Kidney (tissue), 14 donors: Measurements from ENCODE around the gene SLC1A7. TPM values are rescaled to one million over a fixed set of nuclear protein-coding genes. Genes with fewer than 3 reads are reported as not detected.

Experiments
- DNase-seq, 5 donors: peaks; one replicate each; pipeline ENCODE4 v3.0.0-alpha.2; 2013 to 2020
- FAIRE-seq: peaks from 2 replicates; lab custom pipeline; 2012; peaks lifted over from hg19 to GRCh38; lab: Jason Lieb, UNC
- H3K27ac ChIP-seq, 2 donors: one replicate each; pipeline ENCODE4 v1.7.0; 2013; ENCODE audit warnings: low read depth in 2 of 2, low read length in 2 of 2, inconsistent platforms in 1 of 2
- H3K27me3 ChIP-seq: one replicate; pipeline ENCODE4 v1.7.1; 2013; ENCODE audit warnings: low read length, inconsistent platforms; ENCODE audit not compliant: control insufficient read depth, insufficient read depth
- H3K36me3 ChIP-seq, 3 donors: one replicate each; pipeline versions ENCODE4 v1.7.0 to v1.7.1; 2013; ENCODE audit warnings: low read length in 3 of 3, control low read depth in 1 of 3, inconsistent platforms in 1 of 3; ENCODE audit not compliant: insufficient read depth in 3 of 3, control insufficient read depth in 2 of 3
- H3K4me1 ChIP-seq, 3 donors: one replicate each; pipeline versions ENCODE4 v1.7.0 to v1.7.1; 2013; ENCODE audit warnings: low read length in 3 of 3, inconsistent platforms in 1 of 3, low read depth in 1 of 3; ENCODE audit not compliant: control insufficient read depth in 2 of 3, insufficient read depth in 2 of 3
- H3K4me3 ChIP-seq, 3 donors: one replicate each; pipeline versions ENCODE4 v1.7.0 to v1.8.1; 2013; ENCODE audit warnings: low read length in 3 of 3, control low read depth in 1 of 3, inconsistent platforms in 1 of 3
- H3K9ac ChIP-seq, 3 donors: one replicate each; pipeline versions ENCODE4 v1.7.0 to v1.7.1; 2013; ENCODE audit warnings: low read length in 3 of 3, control low read depth in 1 of 3, inconsistent platforms in 1 of 3
- H3K9me3 ChIP-seq, 3 donors: one replicate each; pipeline versions ENCODE4 v1.7.0 to v1.7.1; 2013; ENCODE audit warnings: low read length in 3 of 3, control low read depth in 1 of 3, inconsistent platforms in 1 of 3; ENCODE audit not compliant: control insufficient read depth in 2 of 3, insufficient read depth in 1 of 3
- CTCF ChIP-seq: IDR thresholded peaks from 3 replicates; pipeline ENCODE4 v1.5.1; 2012; ENCODE audit warnings: mild to moderate bottlenecking, moderate library complexity, borderline replicate concordance; ENCODE audit not compliant: insufficient read depth; ENCODE audit errors: extremely low read depth
- intact Hi-C: fragments of 100-400 bp; cut with DNase I; formaldehyde crosslinking; loops from one replicate; pipeline ENCODE4 v1.11.1; 2022
- polyA plus RNA-seq: library from polyadenylated mRNA; stranded (reverse); fragments of 350-450 nt; fragmentation: Illumina TruSeq; extraction: RNeasy Lipid Tissue Mini Kit (QIAGEN cat#74804); gene quantifications from one replicate; pipeline ENCODE4 v1.2.3, GENCODE V29; 2014; ENCODE audit warnings: low read depth, low replicate concordance; ENCODE audit not compliant: insufficient read depth
- total RNA-seq: library from RNA; stranded (reverse); fragmentation: NEBNext Ultra II Directional; extraction: Animal tissue kit (Norgen Biotek cat#: 25700); gene quantifications from one replicate; pipeline ENCODE4 v1.2.1, GENCODE V29; 2021
- donor health status: control.
- donor health status: control.
- donor health status: control.
- donor health status: control.
- donor health status: control.
- donor health status: DM: yes; HTN: yes; CAD: no.
- donor health status: Normal renal cell carcinoma (clear cell type).

SLC1A7 gene
- total and polyA plus RNA-seq, 2 donors from 2014 or later, result 1.0 TPM; not detected in 1

- FAIRE-seq, result no peak
- Histone ChIP-seq H3K36me3 (no peaks in the 10 kb centered on the region), H3K4me3 (no peak overlapping the region), H3K9me3 (no peaks in the 10 kb centered on the region), H3K9ac (no peak overlapping the region), H3K27me3 (no peaks in the 10 kb centered on the region), H3K27ac (no peak overlapping the region), H3K4me1 (no peaks in the 10 kb centered on the region)
- peak in 1 of 5 donors; percentile 23 for DNase-seq
- no peak for TF ChIP-seq CTCF
- intact Hi-C loops, result no loop called here
Observed at GRCh38 chr1:53129891-53130597, 12.4 kb downstream of the SLC1A7 start.

- TF ChIP-seq CTCF, result no peak
- no peaks in the 10 kb centered on the region for H3K9me3 ChIP-seq
- no peak overlapping the region for H3K9ac ChIP-seq
- peaks cover 0 to 7% (median 6%) of the 10 kb centered on the region in 3 donors for H3K4me1 ChIP-seq
- FAIRE-seq, result no peak
- intact Hi-C loops, result no loop called here
- H3K36me3 ChIP-seq, result no peaks in the 10 kb centered on the region
- H3K27ac ChIP-seq, result no peak overlapping the region
- DNase-seq, result peak in 1 of 5 donors; percentile 22
- H3K4me3 ChIP-seq, result no peak overlapping the region
- no peaks in the 10 kb centered on the region for H3K27me3 ChIP-seq
Observed at GRCh38 chr1:53128401-53128800, 14.0 kb downstream of the SLC1A7 start.

- DNase-seq, result no peak
- FAIRE-seq, result no peak
- Histone ChIP-seq H3K4me3 (no peak overlapping the region), H3K36me3 (no peaks in the 10 kb centered on the region), H3K27ac (no peak overlapping the region), H3K9me3 (no peaks in the 10 kb centered on the region), H3K9ac (no peak overlapping the region), H3K27me3 (no peaks in the 10 kb centered on the region), H3K4me1 (peaks cover 0 to 12% (median 6%) of the 10 kb centered on the region in 3 donors)
- intact Hi-C loops, result no loop called here
- no peak for TF ChIP-seq CTCF
Observed at GRCh38 chr1:53127546-53127945, 14.9 kb downstream of the SLC1A7 start.

GRCh38 chr1:53126495-53126894 lies 15.9 kb downstream of the SLC1A7 start:
- no peak overlapping the region for H3K27ac ChIP-seq
- no peak for DNase-seq

More at GRCh38 chr1:53126495-53126894, 15.9 kb downstream of the SLC1A7 start:
- no peak overlapping the region for H3K4me3 ChIP-seq
- no peaks in the 10 kb centered on the region for H3K9me3 ChIP-seq
- H3K36me3 ChIP-seq, result no peaks in the 10 kb centered on the region
- peaks cover 0 to 16% (median 6%) of the 10 kb centered on the region in 3 donors for H3K4me1 ChIP-seq
- intact Hi-C loops, result no loop called here
- TF ChIP-seq CTCF, result no peak
- no peak overlapping the region for H3K9ac ChIP-seq
- no peaks in the 10 kb centered on the region for H3K27me3 ChIP-seq
- no peak for FAIRE-seq
